GM23248 (cell line): ENCODE data around the gene FREY1.

Source experiments
- EZH2 ChIP-seq: fragments of 200-600 bp; sonication (generic); IDR thresholded peaks from 2 replicates; pipeline ENCODE4 v1.6.1; 2018; ENCODE audit warnings: antibody characterized with exemption, mild to moderate bottlenecking; ENCODE audit not compliant: insufficient read depth, poor library complexity, severe bottlenecking
- EZH2phosphoT487 ChIP-seq: fragments of 200-600 bp; sonication (generic); IDR thresholded peaks from 2 replicates; pipeline ENCODE4 v1.6.1; 2018; ENCODE audit warnings: antibody characterized with exemption, moderate library complexity, mild to moderate bottlenecking, low read depth; ENCODE audit not compliant: insufficient read depth

GRCh38 chr11:45917286-45917622 lies 10.2 kb upstream of the FREY1 start:
- TF ChIP-seq EZH2phosphoT487 (no peak), EZH2 (no peak)
